C4-2B (cell line): Measurements from ENCODE around the gene GSAP.

Source experiments
- ZFX ChIP-seq: fragments of 450-650 bp; IDR thresholded peaks from 2 replicates; pipeline ENCODE4 v1.6.1; 2017
- TF ChIP-seq, protein P1 (sequence below): fragments of 450-650 bp; conservative IDR thresholded peaks from 2 replicates; pipeline ENCODE4 v1.5.1; 2017; ENCODE audit warnings: mild to moderate bottlenecking

DNA sequence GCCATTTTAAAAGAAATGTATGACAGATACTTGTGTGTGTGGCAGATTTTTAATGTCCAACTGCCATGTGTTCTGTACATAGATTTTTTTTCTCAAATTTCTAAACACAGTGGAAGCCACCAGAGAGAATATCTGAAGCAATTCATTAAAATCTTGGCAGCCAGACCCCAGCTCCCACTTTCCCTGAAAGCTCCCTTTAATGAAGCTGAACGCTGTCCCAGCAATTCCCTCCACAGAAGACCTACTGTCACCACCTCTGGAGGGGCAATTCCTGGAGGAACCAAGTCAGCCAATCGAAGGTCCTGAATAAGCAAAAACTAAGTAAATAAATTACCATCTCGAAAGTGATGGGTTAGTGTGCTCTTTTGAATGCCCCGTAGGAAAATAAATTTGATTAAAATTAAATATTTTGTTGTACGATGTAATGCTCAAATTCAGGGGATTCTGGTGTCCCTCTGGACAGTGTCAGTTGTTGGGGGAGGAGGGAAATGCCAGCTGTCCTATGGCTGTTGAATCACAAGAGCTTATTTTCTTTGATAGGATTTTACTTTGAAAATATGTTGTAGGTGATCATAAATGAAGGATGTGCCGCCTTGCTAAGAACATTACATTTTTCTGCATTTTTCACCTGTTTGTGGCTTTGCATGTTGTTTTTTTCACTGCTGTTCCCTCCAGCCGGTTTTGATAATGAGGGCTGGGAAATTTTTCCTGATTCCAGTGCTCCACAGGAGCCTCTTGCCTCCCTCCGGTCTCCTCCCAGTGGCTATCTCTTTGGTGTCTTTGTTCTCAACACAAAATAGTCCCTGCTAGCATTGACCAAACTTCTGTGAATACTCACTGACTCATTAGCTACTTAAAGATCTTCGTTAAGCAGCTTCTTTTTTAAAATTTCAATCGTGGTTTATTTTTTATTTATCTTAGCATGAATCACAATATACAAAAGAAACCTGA, 9.2 kb upstream of the GSAP start:
- TF ChIP-seq, protein P1, sequence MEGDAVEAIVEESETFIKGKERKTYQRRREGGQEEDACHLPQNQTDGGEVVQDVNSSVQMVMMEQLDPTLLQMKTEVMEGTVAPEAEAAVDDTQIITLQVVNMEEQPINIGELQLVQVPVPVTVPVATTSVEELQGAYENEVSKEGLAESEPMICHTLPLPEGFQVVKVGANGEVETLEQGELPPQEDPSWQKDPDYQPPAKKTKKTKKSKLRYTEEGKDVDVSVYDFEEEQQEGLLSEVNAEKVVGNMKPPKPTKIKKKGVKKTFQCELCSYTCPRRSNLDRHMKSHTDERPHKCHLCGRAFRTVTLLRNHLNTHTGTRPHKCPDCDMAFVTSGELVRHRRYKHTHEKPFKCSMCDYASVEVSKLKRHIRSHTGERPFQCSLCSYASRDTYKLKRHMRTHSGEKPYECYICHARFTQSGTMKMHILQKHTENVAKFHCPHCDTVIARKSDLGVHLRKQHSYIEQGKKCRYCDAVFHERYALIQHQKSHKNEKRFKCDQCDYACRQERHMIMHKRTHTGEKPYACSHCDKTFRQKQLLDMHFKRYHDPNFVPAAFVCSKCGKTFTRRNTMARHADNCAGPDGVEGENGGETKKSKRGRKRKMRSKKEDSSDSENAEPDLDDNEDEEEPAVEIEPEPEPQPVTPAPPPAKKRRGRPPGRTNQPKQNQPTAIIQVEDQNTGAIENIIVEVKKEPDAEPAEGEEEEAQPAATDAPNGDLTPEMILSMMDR = no peak
- TF ChIP-seq ZFX = no peak
